GM19452 (cell line): Measurements from ENCODE around the gene NSMCE4A.
"Not testable (repeated sequence)": the region's sequence is repeated elsewhere in the genome, so short reads cannot be mapped to it uniquely, and the experiment has no call there.

Source experiments
- ATAC-seq: cut with Tn5 transposase; IDR thresholded peaks from one replicate; pipeline ENCODE4 v1.9.1; 2021; ENCODE audit not compliant: unreplicated experiment

NSMCE4A gene

GRCh38 chr10:121990015-121990677, 15.1 kb upstream of the NSMCE4A start:
- ATAC-seq = no peak

DNA sequence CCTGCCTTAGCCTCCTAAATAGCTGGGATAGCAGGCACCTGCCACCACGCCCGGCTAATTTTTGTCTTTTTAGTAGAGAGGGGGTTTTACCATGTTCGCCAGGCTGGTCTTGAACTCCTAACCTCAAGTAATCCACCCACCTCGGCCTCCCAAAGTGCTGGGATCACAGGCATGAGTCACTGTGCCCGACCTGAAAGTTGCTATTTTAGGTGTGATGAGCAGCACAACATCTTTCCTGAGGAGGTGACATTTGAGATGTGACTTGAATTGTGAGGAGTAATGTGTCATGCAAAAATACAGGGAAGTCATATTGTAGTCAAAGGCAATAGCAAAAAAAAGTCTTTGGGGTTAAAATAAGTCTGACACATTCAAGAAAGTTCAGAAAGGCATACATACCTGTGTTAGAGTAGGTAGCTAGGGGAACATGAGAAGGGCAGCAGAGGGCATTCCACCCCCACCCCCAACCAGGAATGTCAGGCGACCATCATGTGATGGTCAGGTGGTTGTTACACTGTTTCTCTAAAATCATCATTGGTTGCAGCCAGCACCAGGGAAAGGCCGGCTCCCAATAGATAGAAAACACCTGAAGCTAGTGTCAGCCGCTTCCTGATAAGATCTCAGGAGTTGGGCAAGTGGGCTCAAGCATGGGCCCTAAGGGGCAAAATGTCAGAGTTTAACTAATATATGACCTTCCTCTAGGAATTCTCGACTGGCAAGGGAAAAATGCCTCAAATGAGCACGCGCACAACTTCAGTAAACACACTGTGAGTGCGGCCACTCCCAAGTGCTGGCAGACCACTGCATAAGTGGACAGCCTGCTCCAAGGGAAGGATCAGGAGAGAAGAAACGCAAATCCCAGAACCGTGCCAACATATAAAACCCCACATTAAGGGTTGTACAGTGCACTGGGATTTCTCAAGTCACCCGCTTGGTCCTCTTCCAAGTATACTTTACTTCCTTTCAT, 13.6 kb upstream of the NSMCE4A start, which contains the start of gene TACC2:
TACC2 (plus strand) TSS at position 803 of the 964 bp plus-strand sequence. CDS start 32,819 bp downstream, outside the sequence.
- no peak for ATAC-seq

- no peak for ATAC-seq
Observed at GRCh38 chr10:121984463-121984862, 9.4 kb upstream of the NSMCE4A start.

- no peak for ATAC-seq
Observed at GRCh38 chr10:121983852-121984251, 8.8 kb upstream of the NSMCE4A start.

DNA sequence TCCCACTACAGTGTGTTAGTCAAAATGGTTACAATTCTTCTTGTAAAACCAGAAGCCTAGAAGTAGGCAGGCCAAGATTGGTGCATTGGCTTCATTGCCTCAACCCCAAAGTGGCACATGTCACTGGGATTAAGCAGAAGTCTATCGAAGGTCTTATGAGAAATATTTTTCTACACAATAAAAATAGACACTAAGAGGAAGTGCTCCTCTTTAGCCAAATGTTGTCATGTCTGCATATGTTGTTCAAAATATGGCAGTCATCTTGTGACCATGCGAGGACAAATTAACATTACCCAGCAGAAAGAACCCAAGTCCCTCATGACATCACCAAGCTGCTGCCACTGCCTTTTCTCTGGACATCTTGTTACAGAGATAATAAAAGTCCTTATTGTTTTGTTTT, 6.3 kb upstream of the NSMCE4A start:
- ATAC-seq = no peak

GRCh38 chr10:121978511-121978910, 3.5 kb upstream of the NSMCE4A start:
- ATAC-seq = no peak

DNA sequence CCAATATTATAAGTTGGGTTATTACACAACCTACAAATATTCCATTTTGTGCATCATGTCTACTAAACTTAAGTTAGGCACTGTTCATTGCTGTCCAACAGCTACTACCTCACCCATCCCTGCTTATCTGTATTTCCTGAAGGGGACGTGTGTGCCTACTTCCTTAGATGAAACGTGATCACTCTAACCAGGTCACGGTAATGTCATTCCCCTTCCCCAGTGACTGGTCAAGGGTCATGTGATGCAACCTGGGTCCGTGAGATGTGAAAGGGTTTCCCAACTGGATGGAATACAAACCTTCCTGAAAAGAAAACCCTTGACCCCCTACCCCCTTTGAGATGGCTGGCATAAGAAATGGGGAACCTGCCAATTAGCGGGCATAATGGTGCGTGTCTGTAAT, 1.6 kb upstream of the NSMCE4A start:
- no peak for ATAC-seq

DNA sequence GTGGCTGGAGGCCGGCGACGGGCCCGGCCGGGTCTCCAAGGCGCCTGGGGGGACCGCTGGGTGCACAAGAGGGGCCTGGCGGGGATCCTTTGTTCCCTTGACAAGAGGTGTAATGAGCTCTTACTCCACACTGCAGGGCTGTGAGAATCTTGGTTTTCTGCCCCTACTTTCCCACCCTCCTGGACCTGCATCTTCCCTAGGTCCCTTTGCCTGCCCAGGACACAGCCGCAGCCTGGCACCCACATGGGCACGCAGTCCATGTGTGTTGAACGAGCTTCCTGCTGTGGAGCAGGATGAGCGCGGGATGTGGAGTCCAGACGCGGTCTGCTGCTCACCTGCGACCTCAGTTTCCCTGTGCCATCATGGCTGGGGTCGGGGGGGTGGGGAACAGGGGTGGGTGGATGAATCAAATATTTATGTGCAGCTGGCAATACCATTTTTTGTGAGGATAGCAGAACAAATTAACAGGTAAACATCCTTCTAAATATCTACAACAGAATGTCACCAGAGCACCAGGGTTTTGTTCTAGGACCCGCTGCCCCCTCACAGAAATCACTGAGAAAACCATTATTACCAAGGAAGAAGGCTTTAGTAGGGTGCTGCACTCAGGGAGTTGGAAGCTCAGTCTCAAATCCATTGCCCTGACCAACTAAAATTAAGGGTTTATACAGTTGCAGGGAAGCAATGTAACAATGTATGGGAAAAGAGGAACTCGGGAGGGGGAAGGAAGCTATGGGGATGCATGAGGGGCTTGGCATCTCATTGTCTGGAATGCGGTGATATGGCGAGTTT, 474 bp upstream of the NSMCE4A start:
- peak; percentile 8 for ATAC-seq

- ATAC-seq = peak; percentile 34
Observed at GRCh38 chr10:121974019-121974534, 940 bp downstream of the NSMCE4A start.

- ATAC-seq = not testable (repeated sequence)
Observed at GRCh38 chr10:121969086-121969485, 5.9 kb downstream of the NSMCE4A start.

- no peak for ATAC-seq
Observed at GRCh38 chr10:121965996-121966395, 9.0 kb downstream of the NSMCE4A start.

GRCh38 chr10:121961456-121961855, 13.6 kb downstream of the NSMCE4A start:
- ATAC-seq = no peak

GRCh38 chr10:121959671-121960070, 15.3 kb downstream of the NSMCE4A start:
- no peak for ATAC-seq

DNA sequence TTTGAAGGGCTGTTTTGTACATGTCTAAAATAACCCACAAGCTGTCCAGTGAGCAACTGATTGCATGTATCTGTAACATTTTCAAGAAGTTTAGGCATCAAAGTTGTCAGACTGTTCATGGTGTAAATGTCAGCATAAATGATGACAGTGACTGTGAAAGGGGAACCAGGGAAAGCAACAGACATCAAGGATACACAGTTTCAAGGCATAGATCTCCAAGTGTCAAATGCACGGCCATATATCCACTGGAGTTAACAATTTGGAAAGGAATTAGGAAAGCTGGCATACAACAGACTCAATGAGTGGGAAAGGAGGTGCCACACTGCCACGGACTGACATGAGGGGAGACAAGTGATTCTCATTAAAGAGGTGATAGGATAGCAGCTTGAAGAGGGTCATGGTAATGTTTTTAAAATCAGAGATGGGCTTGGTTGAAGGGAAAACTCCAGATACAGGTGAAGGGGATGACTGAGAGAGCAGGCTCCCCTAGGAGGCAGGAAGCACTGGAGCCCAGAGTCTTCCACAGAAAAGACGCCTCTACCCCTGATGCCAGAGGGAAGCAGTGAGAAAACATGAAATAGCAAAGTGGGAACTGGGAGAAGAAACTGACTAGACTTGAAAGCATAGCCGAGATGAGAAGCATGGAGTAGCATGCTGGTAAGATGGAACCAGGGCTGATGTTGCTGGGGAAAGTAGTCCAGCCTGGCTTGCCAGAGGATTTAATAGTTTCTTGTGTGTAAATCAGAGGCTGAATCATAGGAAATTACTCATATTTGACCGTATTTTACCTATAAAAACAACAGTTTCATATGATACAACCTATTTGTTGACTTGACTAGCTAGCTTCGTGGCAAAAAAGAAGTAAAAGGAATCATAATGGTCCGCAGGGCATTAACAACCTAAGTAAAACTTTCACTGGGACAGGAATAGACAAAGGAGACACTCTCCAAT, 18.6 kb downstream of the NSMCE4A start:
- ATAC-seq = no peak

DNA sequence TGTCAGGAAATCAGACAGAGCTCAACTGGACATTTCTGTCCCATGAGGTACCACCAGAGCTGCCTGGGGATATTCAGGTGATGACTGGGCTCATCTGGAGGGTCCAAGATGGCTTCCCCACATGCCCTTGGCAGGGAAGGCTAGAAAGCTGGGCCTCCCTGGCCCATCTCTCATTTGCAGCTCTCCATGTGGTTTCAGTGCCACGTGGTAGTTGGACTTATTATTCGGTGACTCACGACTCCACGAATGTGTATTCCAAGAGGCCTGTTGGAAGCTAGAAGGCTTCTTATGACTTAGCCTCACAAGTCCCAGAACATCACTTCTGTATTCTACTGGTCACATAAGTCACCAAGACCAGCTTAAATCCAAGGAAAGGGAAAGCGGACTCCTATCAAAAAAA, 22.8 kb downstream of the NSMCE4A start:
- no peak for ATAC-seq

DNA sequence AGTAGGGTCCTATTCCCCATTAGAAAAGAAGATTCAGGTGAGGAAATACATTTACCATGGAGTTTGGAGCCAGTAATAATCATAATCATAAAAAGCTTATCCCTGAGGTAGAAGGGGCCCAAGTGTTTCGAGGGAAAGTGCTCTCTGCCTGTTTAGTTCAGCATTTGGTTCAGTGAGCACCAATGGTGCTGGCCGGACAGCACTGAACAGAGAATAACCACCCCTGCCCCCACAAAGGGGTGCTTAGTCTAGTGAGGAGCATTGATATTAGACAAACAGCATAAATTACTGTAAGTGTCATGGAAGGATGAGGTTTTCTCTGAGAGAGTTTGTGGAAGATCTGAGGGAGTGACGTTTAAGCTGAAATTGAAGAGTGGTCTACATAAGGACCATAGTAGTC, 25.6 kb downstream of the NSMCE4A start:
- ATAC-seq = no peak

- ATAC-seq = no peak
Observed at GRCh38 chr10:121949049-121949448, 26.0 kb downstream of the NSMCE4A start.

- no peak for ATAC-seq
Observed at GRCh38 chr10:121947343-121948330, 27.4 kb downstream of the NSMCE4A start.
